GM12874 (cell line): Measurements from ENCODE around the gene ANKRD44.

ENCODE experiments used
- CTCF ChIP-seq: IDR thresholded peaks from 2 replicates; pipeline ENCODE4 v1.5.1; 2011; ENCODE audit warnings: low read depth, mild to moderate bottlenecking, control low read depth, low read length, moderate library complexity; ENCODE audit not compliant: insufficient read depth

Gene ANKRD44

GRCh38 chr2:196995757-196996314, 314.7 kb downstream of the ANKRD44 start:
- no peak for TF ChIP-seq CTCF

- no peak for TF ChIP-seq CTCF
Observed at GRCh38 chr2:196994764-196995163, 315.8 kb downstream of the ANKRD44 start.

- no peak for TF ChIP-seq CTCF
Observed at GRCh38 chr2:196993617-196994016, 317.0 kb downstream of the ANKRD44 start.

GRCh38 chr2:196992466-196992865, 318.1 kb downstream of the ANKRD44 start:
- no peak for TF ChIP-seq CTCF

GRCh38 chr2:196990788-196991461, 319.7 kb downstream of the ANKRD44 start:
- no peak for TF ChIP-seq CTCF

GRCh38 chr2:196990092-196990491, 320.5 kb downstream of the ANKRD44 start:
- TF ChIP-seq CTCF, result no peak

- TF ChIP-seq CTCF, result no peak
Observed at GRCh38 chr2:196989496-196989895, 321.1 kb downstream of the ANKRD44 start.
